NCI-H460 (cell line): ENCODE data around the gene AKR1C3. TPM values are rescaled to one million over a fixed set of nuclear protein-coding genes. Genes with fewer than 3 reads are reported as not detected.
"Not testable (repeated sequence)": the region's sequence is repeated elsewhere in the genome, so short reads cannot be mapped to it uniquely, and the experiment has no call there.

Source experiments
- DNase-seq: peaks from one replicate; pipeline ENCODE4 v3.0.0-alpha.2; 2016; ENCODE audit warnings: low read depth; ENCODE audit errors: extremely low read depth
- total RNA-seq: library from RNA; depleted of rRNA; stranded (reverse); fragments of >200 nt; shearing (Covaris generic); gene quantifications from 2 replicates; pipeline ENCODE4 v1.2.3, GENCODE V29; 2014

The AKR1C3 gene
- total RNA-seq, 1 experiment from 2014 or later: 909 TPM

DNA sequence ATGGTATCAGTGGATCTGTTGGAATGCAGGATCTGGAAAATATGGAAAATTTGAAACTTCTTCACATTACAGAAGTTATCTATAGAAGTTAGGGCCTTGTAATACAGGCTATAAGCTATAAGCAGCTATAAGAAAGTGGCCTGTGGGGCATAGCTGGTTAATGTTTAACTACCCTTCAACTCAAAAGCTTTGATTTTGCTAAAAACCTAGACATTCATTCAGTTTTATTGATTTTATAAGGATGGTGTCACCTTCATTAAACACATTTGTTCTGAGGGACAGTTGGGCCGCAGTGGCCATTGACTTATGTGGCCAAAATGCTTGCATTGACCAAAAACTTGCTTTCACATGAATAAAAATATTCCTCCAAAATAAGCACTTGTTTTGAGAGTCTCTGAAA lies 13.1 kb upstream of the AKR1C3 start:
- no peak for DNase-seq

DNA sequence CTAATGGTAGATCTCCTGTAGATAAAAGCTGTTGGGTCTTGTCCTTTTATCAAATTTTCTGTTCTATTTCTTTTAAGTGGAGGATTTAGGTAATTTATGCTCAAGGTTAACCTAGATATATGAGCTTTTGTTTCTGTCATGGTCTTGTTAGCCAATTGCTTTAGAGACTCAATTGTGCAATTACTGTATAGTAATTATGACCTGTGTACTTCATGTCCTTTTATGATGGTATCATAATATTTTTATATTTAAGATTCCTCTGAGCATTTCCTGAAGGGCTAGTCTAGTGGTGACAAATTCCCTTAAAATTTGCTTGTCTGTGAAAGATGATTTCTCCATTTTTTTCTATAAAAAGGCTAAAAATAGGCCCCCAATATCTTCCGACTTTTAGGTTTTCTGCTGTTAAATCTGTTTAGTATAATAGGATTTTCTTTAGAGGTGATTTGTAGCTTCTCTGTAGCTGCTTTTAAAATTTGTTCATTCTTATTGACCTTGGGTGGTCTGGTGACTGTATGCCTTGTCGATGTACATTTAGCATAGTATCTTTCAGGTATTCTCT lies 5.4 kb upstream of the AKR1C3 start:
- no peak for DNase-seq

DNA sequence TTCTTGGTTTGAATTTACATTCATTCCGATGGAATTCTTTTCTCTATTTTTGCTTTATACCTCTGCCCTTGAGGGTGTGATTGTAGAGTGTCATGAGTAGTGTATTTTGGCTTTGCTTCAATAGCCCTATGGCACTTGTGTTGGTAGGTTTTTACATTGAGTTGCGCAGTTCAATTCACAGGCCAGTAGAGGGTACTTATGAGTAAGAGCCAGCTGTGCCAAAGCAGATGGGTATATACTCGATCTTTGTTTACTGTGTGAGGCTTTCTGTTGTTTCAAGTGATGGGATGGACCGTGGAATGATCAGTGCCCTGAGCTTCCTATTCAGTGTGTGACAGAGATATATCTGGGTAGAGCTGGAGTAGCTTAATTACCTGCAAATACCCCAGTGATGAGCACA lies 4.3 kb upstream of the AKR1C3 start:
- peak; percentile 43 for DNase-seq

DNA sequence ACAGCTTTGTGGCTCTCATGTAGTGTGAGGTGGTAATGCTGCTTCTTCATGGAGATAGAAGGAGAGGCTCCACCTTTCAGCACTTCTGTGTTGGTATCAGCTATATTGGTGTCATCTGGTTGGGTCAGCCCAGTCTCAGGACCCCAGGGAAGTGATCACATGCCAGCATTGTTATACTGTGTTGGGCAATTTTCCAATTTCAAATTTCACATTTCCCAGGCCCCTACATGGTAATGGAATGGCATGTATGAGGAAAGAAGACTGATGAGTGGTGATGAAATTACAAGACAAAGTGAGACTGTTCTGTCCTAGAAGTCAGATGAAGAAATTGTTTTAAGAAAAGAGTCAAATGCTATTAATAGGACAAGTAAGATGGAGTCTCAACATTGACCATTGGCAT lies 3.7 kb upstream of the AKR1C3 start:
- DNase-seq: no peak

DNA sequence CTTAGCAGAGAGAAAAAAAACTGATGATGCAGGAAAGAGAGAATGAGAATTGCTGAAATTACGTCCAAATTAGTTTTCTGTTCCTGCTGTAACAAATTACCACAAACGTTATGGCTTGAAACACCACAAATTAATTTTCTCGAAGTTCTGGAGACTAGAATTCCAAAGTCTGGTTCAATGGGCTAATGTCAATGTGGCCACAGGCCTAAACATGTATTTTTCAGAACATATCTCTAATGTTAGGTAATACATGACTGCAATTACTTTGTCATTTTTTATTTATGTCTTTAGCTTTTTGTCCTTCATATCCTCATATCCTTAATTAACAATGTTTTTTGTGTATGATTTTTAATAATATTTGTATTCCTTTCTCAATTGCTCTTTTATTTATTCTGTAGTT lies 3.0 kb upstream of the AKR1C3 start:
- no peak for DNase-seq

DNA sequence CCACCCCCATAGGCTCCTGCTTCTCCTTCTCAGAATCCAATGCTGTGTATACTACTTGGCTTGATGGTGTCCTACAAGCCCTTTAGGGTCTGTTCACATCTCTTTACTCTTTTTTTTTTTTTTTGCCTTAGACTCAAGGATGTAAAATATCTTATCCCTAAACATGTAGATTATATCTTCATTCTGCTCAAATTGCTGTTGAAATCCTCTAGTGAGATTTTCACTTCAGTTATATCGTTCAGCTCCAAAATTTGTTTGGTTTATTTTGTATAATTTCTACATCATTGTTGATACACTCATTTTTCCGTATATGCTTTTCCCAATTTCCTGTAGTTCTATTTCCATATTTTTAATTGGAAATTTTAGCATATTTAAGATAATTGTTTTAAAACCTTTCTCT lies 1.8 kb upstream of the AKR1C3 start:
- no peak for DNase-seq

DNA sequence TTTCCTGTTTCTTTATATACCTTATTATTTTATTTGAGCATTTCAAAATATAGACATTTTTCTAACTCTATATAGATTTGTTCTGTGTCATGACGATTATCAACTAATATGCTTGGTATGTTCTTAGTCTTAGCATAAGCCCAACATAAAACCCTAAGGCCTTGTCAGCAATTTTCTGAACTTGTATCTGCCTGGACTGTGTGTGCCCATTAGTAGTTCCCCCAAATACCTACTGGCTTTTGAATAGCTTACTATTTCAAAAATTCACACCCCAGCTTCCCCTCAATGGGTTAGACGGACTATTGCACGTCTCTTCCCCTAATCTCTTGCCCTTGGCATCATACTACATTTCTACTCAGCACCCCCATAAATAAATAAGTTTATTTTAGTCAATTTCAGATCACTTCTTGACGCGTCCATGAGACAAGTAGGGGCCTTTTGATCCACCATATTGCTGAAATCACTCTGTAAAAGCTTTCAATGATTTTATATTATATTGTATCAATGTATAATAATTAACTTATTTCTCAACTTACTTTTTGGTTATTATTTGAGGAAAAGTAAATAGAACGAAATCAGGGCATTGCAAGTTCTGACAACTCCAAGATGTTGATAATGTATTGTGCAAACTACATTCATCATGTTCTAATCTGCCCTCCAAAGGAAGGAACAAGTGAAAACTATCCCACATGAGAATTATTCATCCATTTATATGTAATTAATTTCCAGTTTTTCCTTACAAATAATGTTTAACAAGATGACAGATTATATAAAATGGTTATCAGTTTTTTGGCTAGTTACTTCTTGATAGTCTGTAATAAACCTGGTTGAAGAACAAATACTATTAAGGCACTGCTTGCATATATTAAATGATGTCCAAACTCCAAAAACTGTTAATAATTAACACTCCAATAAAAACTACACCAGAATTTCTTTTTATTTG lies 1.1 kb upstream of the AKR1C3 start:
- DNase-seq: no peak

DNA sequence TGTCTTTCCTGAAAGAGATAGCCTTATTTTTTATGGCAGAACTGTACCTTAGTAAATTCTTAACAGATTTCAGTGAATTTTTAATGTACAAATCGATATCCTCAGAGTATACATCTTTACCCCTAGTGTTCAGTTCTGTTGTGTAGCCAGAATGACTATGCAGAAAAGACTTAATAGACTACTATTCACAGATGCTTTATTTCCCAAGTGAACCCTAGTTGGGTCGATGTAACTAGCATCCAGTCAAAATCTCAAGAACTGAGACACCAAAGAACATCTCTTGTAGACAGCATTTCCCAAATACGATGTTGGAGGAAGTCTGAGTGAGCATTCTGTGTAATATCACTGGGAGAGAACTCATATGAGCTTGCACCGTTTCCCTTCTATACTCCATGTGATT lies 1.5 kb downstream of the AKR1C3 start:
- no peak for DNase-seq

DNA sequence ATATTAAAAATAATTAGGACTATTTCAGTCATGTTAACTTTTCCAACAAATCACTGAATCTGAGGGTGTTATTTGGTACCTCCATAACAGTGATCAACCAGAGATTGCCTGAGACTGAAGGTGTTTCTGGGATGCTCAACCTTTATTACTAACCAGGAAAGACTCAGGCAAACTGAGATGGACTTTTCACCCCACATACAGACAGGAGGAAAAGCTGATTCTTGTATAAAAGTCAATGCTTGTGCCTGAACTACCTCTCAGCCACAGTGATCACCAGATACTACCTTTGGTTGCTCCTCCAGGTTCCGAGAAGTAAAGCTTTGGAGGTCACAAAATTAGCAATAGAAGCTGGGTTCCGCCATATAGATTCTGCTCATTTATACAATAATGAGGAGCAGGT lies 1.9 kb downstream of the AKR1C3 start:
- no peak for DNase-seq

DNA sequence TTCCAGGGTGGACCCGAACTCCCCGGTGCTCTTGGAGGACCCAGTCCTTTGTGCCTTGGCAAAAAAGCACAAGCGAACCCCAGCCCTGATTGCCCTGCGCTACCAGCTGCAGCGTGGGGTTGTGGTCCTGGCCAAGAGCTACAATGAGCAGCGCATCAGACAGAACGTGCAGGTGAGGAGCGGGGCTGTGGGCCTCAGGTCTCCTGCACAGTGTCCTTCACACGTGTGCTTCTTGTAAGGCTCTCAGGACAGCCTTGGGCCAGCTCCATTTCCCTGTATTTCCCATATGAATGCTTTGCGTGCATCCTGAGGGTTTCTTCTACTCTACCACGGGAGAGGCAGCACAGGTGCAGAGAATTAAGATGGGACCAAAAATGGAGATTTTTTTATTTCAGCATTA lies 8.3 kb downstream of the AKR1C3 start:
- DNase-seq: not testable (repeated sequence)

DNA sequence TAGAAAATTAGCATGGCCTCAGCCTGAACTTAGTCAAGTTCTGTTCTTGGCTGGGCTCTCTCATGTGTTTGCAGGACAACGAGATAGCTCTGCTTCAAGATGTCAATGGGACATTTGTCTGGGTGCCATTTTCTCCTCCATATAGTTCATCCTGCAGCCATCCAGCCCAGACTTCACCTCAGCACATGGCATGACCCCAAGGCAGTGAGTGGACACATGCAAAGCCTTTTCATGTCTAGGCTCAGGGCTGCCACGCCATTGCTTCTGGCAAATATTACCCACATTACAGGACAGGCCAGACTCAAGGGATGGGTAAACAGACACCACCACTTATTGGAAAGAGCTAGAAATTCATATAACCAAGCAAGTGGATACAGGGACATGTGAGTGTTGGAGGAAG lies 9.3 kb downstream of the AKR1C3 start:
- DNase-seq: no peak

DNA sequence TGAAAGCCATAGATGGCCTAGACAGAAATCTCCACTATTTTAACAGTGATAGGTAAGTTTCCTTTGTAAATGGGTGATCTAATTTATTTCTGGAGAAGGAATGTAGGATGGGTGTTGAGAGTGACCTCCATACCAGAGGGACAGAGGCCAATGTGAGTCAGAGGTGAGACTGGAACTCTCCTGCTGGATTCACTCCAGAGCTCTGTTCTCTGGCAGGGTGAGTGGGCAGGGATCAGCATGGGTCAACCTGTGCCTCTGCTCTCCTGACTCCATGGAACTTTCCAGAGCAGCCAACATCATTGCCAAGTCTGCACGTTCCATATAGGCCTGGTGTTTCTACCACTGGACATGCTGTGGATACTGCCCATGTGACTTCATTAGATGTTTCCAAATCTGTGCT lies 11.4 kb downstream of the AKR1C3 start:
- DNase-seq: no peak

DNA sequence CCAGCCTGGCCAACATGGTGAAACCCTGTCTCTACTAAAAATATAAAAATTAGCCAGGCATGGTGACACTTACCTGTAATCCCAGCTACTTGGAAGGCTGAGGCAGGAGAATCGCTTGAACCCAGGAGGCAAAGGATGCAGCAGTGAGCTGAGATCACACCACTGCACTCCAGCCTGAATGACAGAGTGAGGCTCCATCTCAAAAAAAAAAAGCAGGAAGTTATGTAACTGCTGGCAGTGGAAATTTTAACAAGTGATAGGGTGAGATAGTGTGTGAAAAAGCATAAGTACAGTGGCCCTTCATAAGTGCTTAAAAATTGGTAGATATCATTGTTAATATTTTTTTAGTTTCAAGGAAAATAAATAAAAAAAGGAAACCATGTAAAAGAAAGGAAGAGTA lies 12.3 kb downstream of the AKR1C3 start:
- DNase-seq: no peak

DNA sequence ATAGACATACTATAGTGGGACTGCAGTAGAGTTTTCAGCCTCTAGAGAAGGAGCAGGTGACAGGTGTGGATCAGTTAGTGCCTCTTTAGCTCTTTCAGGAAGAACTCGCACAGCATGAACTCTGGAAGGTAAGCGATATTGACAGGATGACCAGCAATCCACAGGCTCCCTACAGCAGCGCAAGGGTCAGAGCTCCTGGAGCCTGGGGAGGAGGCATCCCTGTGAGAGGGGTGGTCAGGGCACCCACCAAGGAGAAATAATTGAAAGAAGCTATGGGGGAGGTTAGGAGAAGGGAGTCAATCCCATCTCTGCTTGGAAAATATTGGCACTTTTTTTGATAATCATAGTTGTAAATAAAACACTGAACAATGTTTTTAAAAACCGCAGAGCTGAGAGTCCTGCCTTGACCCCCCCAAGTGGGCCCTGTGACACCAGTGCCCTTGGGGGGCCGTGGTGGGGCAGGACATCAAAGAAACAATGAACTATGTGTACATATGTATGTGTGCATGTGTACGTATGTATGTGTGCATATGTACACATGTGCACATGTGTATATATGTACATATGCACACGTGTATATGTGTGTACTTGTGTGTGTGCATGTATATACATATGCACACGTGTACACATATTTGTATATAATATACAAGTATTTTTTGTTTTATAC lies 13.8 kb downstream of the AKR1C3 start:
- DNase-seq: no peak

DNA sequence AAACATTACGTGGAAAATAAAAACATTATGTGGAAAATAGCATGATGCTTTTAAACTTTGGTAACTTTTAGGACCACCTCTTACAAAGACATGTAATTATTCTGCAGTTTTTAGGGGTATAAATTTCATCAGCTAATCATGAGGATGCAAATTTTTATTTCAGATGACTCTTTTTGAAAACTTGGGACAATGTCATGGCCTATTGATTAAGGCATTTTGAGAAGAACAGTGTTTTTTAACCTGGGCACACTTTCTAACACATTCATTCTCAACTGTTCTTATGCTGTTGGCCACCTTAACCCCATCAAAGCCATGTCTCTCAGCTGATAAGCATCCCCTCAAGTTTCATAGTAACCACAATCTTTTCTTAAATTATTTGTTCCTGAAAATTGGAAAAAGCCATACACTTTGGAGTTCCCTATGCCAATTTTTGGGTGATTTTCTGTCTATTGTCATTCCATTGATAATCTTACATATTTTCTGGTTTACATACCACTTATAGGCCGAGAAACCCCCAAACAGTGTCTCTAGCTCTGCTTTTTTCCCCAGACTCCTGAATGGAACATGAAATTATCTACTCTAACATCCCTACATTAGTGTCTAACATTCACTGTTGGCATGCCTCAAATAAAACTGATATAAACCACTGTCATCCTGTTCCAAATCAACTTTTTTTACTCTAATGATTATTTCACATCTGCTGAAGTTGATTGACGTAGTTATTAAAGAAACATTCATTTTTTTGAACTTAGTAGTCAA lies 14.6 kb downstream of the AKR1C3 start:
- DNase-seq: no peak

DNA sequence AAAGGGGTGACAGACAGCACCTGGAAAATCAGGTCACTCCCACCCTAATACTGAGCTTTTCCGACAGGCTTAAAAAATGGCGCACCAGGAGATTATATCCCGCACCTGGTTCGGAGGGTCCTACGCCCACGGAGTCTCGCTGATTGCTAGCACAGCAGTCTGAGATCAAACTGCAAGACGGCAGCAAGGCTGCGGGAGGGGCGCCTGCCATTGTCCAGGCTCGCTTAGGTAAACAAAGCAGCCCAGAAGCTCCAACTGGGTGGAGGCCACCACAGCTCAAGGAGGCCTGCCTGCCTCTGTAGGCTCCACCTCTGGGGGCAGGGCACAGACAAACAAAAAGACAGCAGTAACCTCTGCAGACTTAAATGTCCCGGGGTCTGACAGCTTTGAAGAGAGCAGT lies 15.6 kb downstream of the AKR1C3 start:
- not testable (repeated sequence) for DNase-seq

DNA sequence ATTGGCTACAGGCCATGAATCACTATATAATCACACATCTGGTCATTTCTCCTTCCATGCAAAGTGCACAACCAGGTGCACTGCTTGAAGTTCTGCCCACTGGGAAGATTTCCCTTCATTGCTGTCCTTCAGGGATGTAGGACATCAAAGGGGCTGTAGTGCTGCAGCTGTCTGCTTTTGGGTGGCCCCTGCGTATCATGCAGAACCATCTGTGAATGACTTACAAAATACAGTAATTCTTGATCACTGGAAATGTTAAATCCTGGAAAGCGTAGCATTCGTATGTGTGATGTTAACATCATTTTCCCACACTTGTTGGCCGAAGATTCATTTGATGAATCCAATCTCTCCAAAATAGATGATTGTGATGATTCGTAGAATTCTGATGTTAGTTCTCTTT lies 22.4 kb downstream of the AKR1C3 start:
- no peak for DNase-seq

DNA sequence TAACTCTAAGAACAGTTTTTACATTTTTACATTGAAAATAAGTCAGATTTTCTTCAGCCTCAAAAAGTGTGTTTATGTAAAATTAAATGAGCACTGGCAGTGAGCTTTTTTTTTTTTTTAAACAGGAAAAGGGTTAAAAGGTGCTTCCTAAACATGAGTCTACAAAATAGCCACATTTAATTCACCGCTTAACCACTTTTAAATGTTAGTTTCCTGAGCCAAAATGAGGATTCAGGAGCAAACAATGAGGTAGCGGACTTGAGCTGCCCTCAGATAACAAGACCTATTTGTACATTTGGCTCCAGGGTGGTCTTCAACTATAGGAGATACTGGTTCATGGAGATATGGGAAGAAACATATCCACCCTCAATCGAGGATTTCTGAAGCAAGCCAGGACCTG lies 22.8 kb downstream of the AKR1C3 start:
- no peak for DNase-seq

DNA sequence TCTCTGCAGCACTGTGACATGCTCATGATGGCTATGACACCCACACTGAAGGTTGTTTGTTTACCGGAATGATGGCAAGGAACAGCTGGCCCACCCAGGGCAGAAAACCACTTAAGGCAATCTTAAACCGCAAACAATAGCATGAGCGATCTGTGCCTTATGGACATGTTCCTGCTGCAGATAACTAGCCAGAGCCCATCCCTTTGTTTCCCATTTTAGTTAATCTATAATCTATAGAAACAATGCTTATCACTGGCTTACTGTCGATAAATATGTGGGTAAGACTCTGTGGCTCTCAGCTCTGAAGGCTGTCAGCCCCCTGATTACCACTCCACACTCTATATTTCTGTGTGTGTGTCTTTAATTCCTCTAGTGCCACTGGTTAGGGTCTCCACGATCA lies 25.8 kb downstream of the AKR1C3 start:
- DNase-seq: not testable (repeated sequence)

DNA sequence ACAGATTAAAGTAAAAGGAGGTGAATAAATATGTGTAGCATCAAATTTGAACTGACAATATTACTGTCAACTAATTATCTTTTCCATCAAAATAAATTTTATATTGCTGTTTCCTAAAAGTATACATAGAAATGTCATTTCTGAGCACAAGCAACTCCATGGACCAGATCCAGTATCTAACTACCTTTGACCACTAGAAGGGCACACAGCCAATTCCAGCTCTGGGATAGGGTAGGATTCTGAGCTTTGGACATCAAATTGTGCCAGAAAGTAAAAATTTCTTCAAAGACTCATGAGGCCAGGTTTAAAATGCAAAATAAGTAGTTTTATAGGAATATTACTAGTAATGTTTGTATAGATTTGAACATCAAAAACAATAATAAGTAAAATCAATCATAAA lies 29.7 kb downstream of the AKR1C3 start:
- no peak for DNase-seq
